Right lobe of liver (tissue), 6 donors: Measurements from ENCODE around the gene DENND2D. TPM values are rescaled to one million over a fixed set of nuclear protein-coding genes. Genes with fewer than 3 reads are reported as not detected.
A peak's percentile ranks its signal among the peaks of the same experiment; 100 is the strongest.

Experiments
- ATAC-seq, 4 donors: fragments of 200-7000 bp; cut with Tn5 transposase; one replicate each; pipeline ENCODE4 v1.9.1; 2020; ENCODE audit warnings: mild to moderate bottlenecking in 4 of 4, moderate library complexity in 4 of 4
- DNase-seq, 3 donors: peaks; one replicate each; pipeline ENCODE4 v3.0.0-alpha.2; 2020
- H3K27ac ChIP-seq, 3 donors: fragments of 200-600 bp; one replicate each; pipeline ENCODE4 v1.8.0; 2022
- H3K27me3 ChIP-seq, 2 donors: fragments of 200-600 bp; one replicate each; pipeline ENCODE4 v1.8.0; 2022
- H3K36me3 ChIP-seq, 4 donors: fragments of 200-600 bp; sonication (generic) in 1 of 4; one replicate each; pipeline versions ENCODE4 v1.5.1 to v1.8.0; 2017 to 2022; ENCODE audit warnings: control low read depth in 1 of 4
- H3K4me1 ChIP-seq, 4 donors: fragments of 200-600 bp; sonication (generic) in 1 of 4; one replicate each; pipeline versions ENCODE4 v1.5.1 to v1.8.0; 2017 to 2022; ENCODE audit warnings: control low read depth in 1 of 4
- H3K4me3 ChIP-seq, 3 donors: fragments of 200-600 bp; one replicate each; pipeline ENCODE4 v1.8.0; 2022
- H3K9me3 ChIP-seq, 4 donors: fragments of 200-600 bp; sonication (generic) in 1 of 4; one replicate each; pipeline versions ENCODE4 v1.5.1 to v1.8.0; 2017 to 2022; ENCODE audit warnings: control low read depth in 1 of 4
- CTCF ChIP-seq, 4 donors: fragments of 200-600 bp in 3 of 4; fragments of 450-650 bp in 1 of 4; IDR thresholded peaks; one replicate each; pipeline versions ENCODE4 v1.5.1 to v1.8.0; 2016 to 2022; ENCODE audit warnings: antibody characterized with exemption in 4 of 4, mild to moderate bottlenecking in 2 of 4
- POLR2A ChIP-seq: fragments of 450-650 bp; IDR thresholded peaks from one replicate; pipeline ENCODE4 v1.6.1; 2017; ENCODE audit warnings: antibody characterized with exemption, mild to moderate bottlenecking
- WGBS: methylation state at CpG from one replicate; pipeline ENCODE4 v1.1.6; 2018; ENCODE audit warnings: low coverage, low lambda C conversion rate; ENCODE audit not compliant: insufficient coverage; ENCODE audit errors: missing lambda C conversion rate; 5-methylcytosine and 5-hydroxymethylcytosine counted together
- intact Hi-C, 2 donors: fragments of 100-400 bp; cut with DNase I; formaldehyde crosslinking; loops; one replicate each; pipeline versions ENCODE4 v1.11.2 to v1.14.1; 2022
- total RNA-seq, 6 experiments: library from RNA; depleted of rRNA in 2 of 6; stranded (reverse); fragments of >200 nt in 2 of 6; fragmentation: NEBNext Ultra II Directional in 3 of 6; extraction: Animal tissue kit (Norgen Biotek cat#: 25700) in 3 of 6; gene quantifications; one replicate each; pipeline versions ENCODE4 v1.1.0 to v1.2.4, GENCODE V29; 2016 to 2023
- donor health status: DM: no; HTN: yes; CAD: no.
- donor health status: DM: no; HTN: no; CAD: no.
- donor health status: DM: no; HTN: no; CAD: no.
- donor health status: DM: no; HTN: yes; CAD: no.
- donor health status: DM: no; HTN: yes; CAD: no.

DENND2D gene
- total RNA-seq, 6 experiments from 2014 or later = 9.6 to 18.6 (median 13.9) TPM

GRCh38 chr1:111205714-111206050 is 5.2 kb upstream of the DENND2D start:
- Histone ChIP-seq H3K4me1 (peaks cover 0 to 30% (median 11%) of the 10 kb centered on the region in 4 donors), H3K36me3 (no peaks in the 10 kb centered on the region), H3K4me3 (no peak overlapping the region), H3K9me3 (no peaks in the 10 kb centered on the region), H3K27me3 (no peaks in the 10 kb centered on the region), H3K27ac (no peak overlapping the region)
- intact Hi-C loops = no loop called here
- TF ChIP-seq POLR2A (no peak), CTCF (IDR thresholded peaks at IDR 0.05) (no peak)
- DNase-seq = no peak
- ATAC-seq = no peak
- WGBS = 33% methylated on average over 2 of the region's 2 CpGs

- intact Hi-C loops = no loop called here
- ATAC-seq (no peak), DNase-seq (no peak)
- peak overlapping the region in 1 of 3 donors; percentile 75 for H3K27ac ChIP-seq
- no peaks in the 10 kb centered on the region for H3K9me3 ChIP-seq
- peaks cover 0 to 35% (median 14%) of the 10 kb centered on the region in 4 donors for H3K4me1 ChIP-seq
- TF ChIP-seq POLR2A (no peak), CTCF (IDR thresholded peaks at IDR 0.05) (no peak)
- H3K4me3 ChIP-seq = no peak overlapping the region
- WGBS = 51% methylated on average over 8 of the region's 9 CpGs
- no peaks in the 10 kb centered on the region for H3K36me3 ChIP-seq
- no peaks in the 10 kb centered on the region for H3K27me3 ChIP-seq
These were observed 4.7 kb upstream of the DENND2D start for GRCh38 chr1:111204983-111205713.

GRCh38 chr1:111204201-111204982 is 3.9 kb upstream of the DENND2D start:
- 12% methylated on average over 23 of the region's 61 CpGs for WGBS
- peaks cover 0 to 43% (median 18%) of the 10 kb centered on the region in 4 donors for H3K4me1 ChIP-seq

GRCh38 chr1:111203681-111204200 is 3.3 kb upstream of the DENND2D start:
- intact Hi-C loops = no loop called here
- no peaks in the 10 kb centered on the region for H3K9me3 ChIP-seq
- no peaks in the 10 kb centered on the region for H3K36me3 ChIP-seq
- WGBS = 16% methylated on average over 19 of the region's 41 CpGs
- H3K27me3 ChIP-seq = no peaks in the 10 kb centered on the region
- DNase-seq = peak; percentile 86 to 90 (median 87)
- H3K4me3 ChIP-seq = peak overlapping the region; percentile 70 to 82 (median 71)
- H3K4me1 ChIP-seq = peaks cover 0 to 49% (median 20%) of the 10 kb centered on the region in 4 donors
- TF ChIP-seq POLR2A (no peak), CTCF (IDR thresholded peaks at IDR 0.05) (no peak)
- peak overlapping the region; percentile 68 to 78 (median 75) for H3K27ac ChIP-seq
- peak; percentile 64 to 74 (median 70) for ATAC-seq

More at GRCh38 chr1:111204201-111204982, 3.9 kb upstream of the DENND2D start:
- no peaks in the 10 kb centered on the region for H3K27me3 ChIP-seq
- DNase-seq (peak; percentile 80 to 88 (median 88)), ATAC-seq (peak; percentile 74 to 87 (median 78))
- H3K4me3 ChIP-seq = peak overlapping the region; percentile 70 to 82 (median 71)
- H3K9me3 ChIP-seq = no peaks in the 10 kb centered on the region
- TF ChIP-seq CTCF (IDR thresholded peaks at IDR 0.05) (no peak), POLR2A (peak; percentile 73)
- H3K27ac ChIP-seq = peak overlapping the region; percentile 68 to 78 (median 75)
- no peaks in the 10 kb centered on the region for H3K36me3 ChIP-seq
- intact Hi-C loops = no loop called here
